ENCODE results near the gene STAC3. TPM values are rescaled to one million over a fixed set of nuclear protein-coding genes. Genes with fewer than 3 reads are reported as not detected.

STAC3 gene
- total and polyA plus RNA-seq, 2 of the 13 experiments (the other 11 are each of a cell fraction or from before 2014, with no cell fraction given): 0.18 to 0.22 TPM

GRCh38 chr12:57229634-57230380 lies 21.2 kb downstream of the STAC3 start, which contains the start of gene SHMT2 (continued):
- no peak for TF ChIP-seq SRSF9 (IDR thresholded peaks at IDR 0.05; ENCODE audit: borderline replicate concordance, insufficient read depth, low read depth, low read length, poor library complexity, severe bottlenecking)
- no peak; the same call in none of the 2 replicates for TF ChIP-seq ZNF230 (CRISPR knock-in tag; IDR thresholded peaks at IDR 0.05)
- no peak for TF ChIP-seq SMARCE1 (IDR thresholded peaks at IDR 0.05; ENCODE audit: borderline replicate concordance)
- no peak for TF ChIP-seq ZNF530 (CRISPR knock-in tag; IDR thresholded peaks at IDR 0.05; ENCODE audit: low read depth)
- TF ChIP-seq SOX5 (CRISPR knock-in tag; IDR thresholded peaks at IDR 0.05; ENCODE audit: borderline replicate concordance): no peak
- TF ChIP-seq ZNF816 (CRISPR knock-in tag; IDR thresholded peaks at IDR 0.05; ENCODE audit: borderline replicate concordance): peak; percentile 20; the same call in 1 of the 2 replicates
- no peak for TF ChIP-seq ZNF362 (CRISPR knock-in tag; IDR thresholded peaks at IDR 0.05; ENCODE audit: borderline replicate concordance)
- TF ChIP-seq ZNF17 (CRISPR knock-in tag; IDR thresholded peaks at IDR 0.05): no peak
- peak; percentile 74; the same call in 1 of the 2 replicates for TF ChIP-seq HDAC1 (CRISPR knock-in tag; IDR thresholded peaks at IDR 0.05)
- 0 out of 2 replicates have a peak, but pooled peaks have one; percentile 44 for TF ChIP-seq KAT8 (CRISPR knock-in tag; IDR thresholded peaks at IDR 0.05)
- no peak for TF ChIP-seq MAFF (IDR thresholded peaks at IDR 0.05; ENCODE audit: low read depth, low read length)
- TF ChIP-seq ZNF326 (CRISPR knock-in tag; IDR thresholded peaks at IDR 0.05; ENCODE audit: borderline replicate concordance): no peak
- TF ChIP-seq ZFP36L2 (CRISPR knock-in tag; IDR thresholded peaks at IDR 0.05): no peak
- no peak for TF ChIP-seq ZMYM3 (CRISPR knock-in tag; IDR thresholded peaks at IDR 0.05)
- 0 out of 2 replicates have a peak, but pooled peaks have one; percentile 8 for TF ChIP-seq RXRB (CRISPR knock-in tag; IDR thresholded peaks at IDR 0.05; ENCODE audit: borderline replicate concordance)
- TF ChIP-seq CSRNP2 (CRISPR knock-in tag; conservative IDR thresholded peaks at IDR 0.05; ENCODE audit: low read depth): no peak
- TF ChIP-seq XRCC5 (optimal IDR thresholded peaks at IDR 0.05; ENCODE audit: low read length): no peak
- TF ChIP-seq SRY (CRISPR knock-in tag; IDR thresholded peaks at IDR 0.05): no peak; the same call in 1 of the 2 replicates
- TF ChIP-seq KLF9 (CRISPR knock-in tag; IDR thresholded peaks at IDR 0.05; ENCODE audit: low read depth): no peak
- no peak for TF ChIP-seq FIP1L1 (IDR thresholded peaks at IDR 0.05; ENCODE audit: borderline replicate concordance, insufficient read depth, low read depth, low read length)
- no peak for TF ChIP-seq EHMT2 (IDR thresholded peaks at IDR 0.05; ENCODE audit: borderline replicate concordance, low read depth, low read length)
